ENCODE data around the gene WDFY2.
A peak's percentile ranks its signal among the peaks of the same experiment; 100 is the strongest.

Gene WDFY2

DNA sequence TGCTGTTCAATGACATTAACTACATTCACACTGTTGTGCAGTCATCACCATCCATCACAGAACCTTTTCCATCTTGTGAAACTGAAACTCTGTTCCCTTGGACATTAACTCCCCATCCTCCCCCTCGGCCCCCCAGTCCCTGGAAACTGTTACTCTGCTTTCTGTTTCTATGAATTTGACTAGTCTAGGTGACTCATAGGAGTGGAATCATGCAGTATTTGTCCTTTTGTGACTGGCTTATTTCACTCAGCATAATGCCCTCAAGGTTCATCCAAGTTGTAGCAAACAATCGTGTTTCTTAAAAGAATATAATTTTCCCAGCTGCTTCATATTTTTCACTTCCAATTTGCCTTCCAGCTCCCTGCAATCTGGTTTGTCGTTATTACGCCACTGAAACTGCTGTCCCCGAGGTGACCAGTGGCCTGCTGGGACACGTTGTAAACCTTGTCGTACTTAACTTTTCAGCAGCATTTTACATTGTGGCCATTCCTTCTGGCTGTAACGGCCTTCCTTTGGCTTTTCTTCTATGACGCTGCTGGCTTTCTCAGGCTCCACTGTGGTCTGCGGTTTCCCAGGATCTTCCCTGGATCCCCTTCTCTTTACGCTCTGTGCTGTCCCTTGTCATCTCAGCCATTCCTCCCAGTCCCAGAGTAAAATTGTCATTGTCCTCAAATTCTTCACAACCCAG, 145.7 kb downstream of the WDFY2 start:
- TF ChIP-seq, protein P1, sequence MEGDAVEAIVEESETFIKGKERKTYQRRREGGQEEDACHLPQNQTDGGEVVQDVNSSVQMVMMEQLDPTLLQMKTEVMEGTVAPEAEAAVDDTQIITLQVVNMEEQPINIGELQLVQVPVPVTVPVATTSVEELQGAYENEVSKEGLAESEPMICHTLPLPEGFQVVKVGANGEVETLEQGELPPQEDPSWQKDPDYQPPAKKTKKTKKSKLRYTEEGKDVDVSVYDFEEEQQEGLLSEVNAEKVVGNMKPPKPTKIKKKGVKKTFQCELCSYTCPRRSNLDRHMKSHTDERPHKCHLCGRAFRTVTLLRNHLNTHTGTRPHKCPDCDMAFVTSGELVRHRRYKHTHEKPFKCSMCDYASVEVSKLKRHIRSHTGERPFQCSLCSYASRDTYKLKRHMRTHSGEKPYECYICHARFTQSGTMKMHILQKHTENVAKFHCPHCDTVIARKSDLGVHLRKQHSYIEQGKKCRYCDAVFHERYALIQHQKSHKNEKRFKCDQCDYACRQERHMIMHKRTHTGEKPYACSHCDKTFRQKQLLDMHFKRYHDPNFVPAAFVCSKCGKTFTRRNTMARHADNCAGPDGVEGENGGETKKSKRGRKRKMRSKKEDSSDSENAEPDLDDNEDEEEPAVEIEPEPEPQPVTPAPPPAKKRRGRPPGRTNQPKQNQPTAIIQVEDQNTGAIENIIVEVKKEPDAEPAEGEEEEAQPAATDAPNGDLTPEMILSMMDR (conservative IDR thresholded peaks at IDR 0.05; ENCODE audit: low read length), result no peak
- peak overlapping the region; percentile 48 for H3K4me3 ChIP-seq (ENCODE audit: low read length)
- peak; percentile 86 for DNase-seq (ENCODE audit: low read depth)

DNA sequence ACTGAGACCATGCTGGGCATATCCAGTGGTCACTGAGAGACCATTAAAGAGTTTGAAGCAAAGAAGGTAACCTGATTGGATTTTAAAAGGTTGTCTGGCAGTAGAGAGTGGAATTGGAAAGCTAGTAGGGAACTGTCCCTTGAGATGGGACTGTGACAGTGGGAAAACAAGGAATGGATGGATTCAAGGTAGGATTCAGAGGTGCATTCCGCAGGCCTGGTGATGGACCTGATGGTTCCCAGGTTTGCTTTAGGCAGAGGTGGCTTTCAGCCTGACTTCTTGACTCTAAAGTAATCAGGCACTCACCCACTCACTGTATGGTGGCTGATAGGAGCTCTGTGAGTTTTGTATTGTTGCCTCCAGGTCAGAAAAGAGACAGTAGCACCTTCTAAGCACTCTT, 146.7 kb downstream of the WDFY2 start:
- TF ChIP-seq, protein P1 (conservative IDR thresholded peaks at IDR 0.05; ENCODE audit: low read length), result no peak
- no peak for DNase-seq (ENCODE audit: low read depth)

DNA sequence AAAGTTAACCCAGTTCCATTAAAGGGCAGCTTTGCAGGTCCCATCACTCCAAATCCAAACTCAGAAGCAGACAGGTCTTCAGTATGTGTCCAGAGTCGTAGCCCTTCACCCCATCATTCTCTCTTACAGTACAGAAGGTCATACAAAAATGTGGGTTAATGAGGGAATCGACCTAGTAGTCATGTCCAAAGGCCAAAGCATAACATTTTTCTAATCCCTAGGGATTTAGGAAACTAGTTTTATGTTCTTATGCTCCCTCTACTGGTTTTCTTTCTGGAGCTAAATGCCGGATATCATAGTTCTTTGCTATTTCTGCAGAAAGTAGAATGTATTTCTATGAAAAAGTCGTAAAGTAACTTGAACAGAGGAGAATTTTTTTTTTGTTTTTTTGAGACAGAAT, 147.5 kb downstream of the WDFY2 start:
- peak; percentile 86 for DNase-seq (ENCODE audit: low read depth)
- TF ChIP-seq, protein P1 (conservative IDR thresholded peaks at IDR 0.05; ENCODE audit: low read length), result peak; percentile 80
- no peak overlapping the region for H3K4me3 ChIP-seq (ENCODE audit: low read length)

More for the DNA sequence above, 146.7 kb downstream of the WDFY2 start:
- no peak overlapping the region for H3K4me3 ChIP-seq (ENCODE audit: low read length)

DNA sequence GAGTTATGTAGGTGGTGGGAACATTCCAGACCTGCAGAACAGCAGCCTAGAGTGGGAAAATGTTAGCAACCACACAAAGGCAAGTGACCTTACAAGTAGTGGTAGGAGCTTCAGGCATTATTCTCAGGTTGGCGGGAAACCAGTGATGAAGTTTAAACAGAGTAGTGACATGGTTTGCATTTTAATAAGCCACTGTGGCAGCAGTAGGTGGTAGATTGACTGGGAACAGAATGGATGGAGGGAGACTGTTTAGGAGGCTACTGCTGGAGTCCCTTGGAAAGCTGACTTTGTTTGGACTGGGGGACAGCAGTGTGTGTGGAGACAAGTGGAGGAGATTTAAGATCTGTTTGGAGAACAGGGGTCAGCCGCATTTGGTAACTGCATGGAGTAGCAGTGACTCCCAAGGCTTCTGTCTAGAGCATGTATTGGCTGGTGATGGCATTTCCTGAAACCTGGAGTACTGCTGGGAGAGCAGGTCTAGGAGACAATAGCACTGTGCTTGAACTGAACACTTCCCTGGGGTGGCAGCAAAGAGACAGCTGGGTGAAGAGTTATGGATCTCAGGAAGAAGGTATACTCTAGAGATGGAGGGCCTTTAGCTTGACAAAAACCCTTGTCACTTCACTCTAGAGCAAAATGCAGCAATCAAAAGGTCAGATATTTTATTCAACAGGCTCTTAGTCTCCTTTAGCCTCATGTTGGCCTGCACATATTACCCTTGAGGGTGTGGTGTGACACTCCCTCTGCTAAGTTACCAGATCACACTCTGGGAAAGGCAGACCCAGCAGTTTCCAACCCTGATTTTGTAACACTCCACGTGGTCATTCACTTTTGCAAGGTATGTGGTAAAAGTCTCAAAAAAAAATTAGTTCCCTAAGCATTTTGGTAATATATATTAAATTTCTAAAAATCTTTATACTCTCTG, 149.4 kb downstream of the WDFY2 start:
- no peak for DNase-seq (ENCODE audit: low read depth)
- TF ChIP-seq, protein P1 (conservative IDR thresholded peaks at IDR 0.05; ENCODE audit: low read length), result peak; percentile 17
- H3K4me3 ChIP-seq (ENCODE audit: low read length), result no peak overlapping the region

DNA sequence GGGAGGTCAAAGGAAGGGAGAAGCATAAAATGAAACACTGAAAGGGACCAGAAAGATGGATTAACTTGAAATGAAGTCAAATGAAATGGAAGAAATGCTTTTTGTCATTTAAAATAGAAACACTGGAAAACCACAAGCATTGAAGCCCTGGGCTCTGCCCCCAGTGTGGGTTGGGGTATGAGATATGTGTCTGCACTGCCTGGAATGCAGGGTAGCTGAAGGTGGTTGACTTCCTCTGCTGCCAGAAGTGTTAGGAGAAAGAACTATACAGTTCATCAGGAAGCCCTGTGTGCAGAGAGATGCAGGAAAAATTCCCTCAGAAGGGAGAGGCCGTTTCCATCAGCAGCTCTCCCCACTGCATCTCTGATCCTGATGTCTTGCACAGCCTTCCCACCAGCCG, 150.5 kb downstream of the WDFY2 start:
- H3K4me3 ChIP-seq (ENCODE audit: low read length), result no peak overlapping the region
- TF ChIP-seq, protein P1 (conservative IDR thresholded peaks at IDR 0.05; ENCODE audit: low read length), result no peak
- DNase-seq (ENCODE audit: low read depth), result peak; percentile 59

DNA sequence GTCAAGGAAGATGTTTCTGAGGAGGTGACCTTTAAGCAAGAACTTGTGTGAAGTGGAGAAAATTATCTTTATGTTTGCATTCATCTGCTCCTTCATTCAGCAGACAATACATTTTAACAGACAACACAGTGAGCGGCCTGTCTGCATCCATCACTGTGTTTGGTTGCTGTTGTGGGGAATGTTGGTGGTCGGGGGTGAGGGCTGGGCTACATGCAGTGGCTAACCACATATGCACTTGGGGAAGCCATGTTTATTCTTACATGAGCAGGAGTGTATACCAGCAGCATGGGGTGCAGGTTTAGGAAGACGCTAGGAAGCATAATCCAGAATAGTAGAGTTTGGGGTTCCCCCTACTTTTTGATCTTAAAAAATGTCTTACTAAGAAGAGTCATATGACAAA, 153.3 kb downstream of the WDFY2 start:
- TF ChIP-seq, protein P1 (conservative IDR thresholded peaks at IDR 0.05; ENCODE audit: low read length), result no peak
- no peak overlapping the region for H3K4me3 ChIP-seq (ENCODE audit: low read length)
- DNase-seq (ENCODE audit: low read depth), result no peak

All from AG10803 (cell line).